ENCODE measurements around the gene WDFY2.

WDFY2 gene

DNA sequence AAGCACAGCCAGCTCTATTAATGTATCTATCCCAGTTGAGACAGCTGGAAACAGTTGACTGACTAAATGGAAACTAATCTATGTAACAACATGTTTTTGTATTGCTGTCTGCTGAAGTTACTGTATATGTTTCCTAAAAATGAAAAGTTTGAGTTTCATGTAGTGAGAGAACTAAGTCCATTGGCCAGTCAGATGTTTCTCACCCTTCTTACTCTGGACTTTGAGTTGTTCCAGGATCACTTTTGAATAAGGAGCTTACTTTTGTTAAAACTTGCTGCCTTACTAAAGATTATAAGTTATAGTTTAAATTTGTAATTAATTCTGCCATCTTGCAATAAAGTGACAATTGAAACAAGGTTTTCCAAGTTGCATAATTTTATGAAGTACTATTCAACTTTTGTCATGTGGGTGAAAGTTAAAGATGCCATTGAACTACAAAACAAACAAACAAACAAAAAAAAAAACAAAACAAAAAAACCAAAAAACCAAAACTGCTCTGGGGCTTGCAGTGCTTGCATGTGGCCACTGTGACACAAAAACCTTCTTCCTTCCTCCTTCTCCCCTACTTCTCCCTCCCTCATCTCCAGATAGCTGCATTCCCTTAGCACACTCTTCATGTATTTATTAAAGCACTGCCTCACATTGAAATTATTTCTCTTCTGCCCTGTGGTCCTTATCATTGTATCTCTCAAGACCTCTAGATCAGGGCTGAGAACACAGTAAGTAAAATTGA, 15.3 kb downstream of the WDFY2 start:
- no peak for DNase-seq

DNA sequence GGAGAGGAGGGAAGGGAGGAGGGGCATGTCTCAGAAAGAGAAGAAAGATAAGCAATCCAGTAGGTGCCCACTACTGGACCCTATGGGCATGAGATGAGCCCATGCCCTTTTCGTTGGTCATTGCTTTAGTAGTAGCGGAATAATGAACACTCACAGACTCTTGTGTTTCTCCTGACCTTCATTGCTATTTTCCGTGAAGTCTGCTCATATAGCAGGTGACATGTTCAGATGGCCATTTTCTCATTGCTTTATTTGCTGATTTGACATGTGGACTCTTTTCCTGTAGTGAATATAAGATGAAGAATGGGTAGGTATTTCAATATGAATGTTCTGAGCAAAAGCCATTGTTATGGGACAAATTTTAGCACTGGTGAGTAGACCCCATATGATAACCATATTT, 16.4 kb downstream of the WDFY2 start:
- no peak for DNase-seq

DNA sequence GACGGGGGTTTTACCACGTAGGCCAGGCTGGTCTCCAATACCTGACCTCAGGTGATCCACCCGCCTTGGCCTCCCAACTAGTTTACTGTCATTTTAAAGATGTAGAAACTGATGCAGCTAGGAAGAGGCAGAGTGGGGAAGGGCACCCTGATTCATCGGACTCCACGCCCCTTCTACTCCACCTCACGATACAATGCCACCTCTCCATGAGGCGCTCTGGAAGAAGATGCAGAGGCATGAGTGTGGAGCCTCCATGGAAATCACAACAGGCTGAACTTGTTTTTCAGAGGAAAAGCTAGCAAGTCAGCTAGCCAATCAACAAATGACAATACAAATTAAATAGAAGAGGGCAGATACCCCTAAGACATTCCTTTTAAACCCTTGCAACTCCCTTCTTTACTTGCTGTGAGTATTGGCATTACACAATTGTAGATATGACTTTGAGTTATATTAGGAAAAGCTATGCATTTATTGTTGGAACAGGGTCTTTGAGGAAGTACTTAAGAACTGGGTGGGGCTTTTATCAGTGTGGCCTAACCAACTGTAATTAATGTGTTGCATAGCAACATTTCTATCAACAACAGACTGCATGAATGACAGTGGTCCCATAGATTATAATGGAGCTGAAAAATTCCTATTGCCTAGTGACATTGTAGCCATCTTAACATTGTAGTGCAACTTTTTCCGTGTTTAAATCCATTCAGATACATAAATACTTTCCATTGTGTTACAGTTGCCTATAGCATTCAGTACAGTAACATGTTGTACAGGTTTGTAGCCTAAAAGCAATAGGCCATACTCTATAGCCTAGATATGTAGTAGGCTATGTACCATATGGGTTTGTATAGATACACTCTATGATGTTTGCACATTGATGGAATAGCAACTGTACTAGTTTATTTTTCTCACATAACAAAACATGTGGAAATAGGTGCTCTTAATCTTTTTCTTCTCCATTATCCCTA, 17.6 kb downstream of the WDFY2 start:
- no peak for DNase-seq

DNA sequence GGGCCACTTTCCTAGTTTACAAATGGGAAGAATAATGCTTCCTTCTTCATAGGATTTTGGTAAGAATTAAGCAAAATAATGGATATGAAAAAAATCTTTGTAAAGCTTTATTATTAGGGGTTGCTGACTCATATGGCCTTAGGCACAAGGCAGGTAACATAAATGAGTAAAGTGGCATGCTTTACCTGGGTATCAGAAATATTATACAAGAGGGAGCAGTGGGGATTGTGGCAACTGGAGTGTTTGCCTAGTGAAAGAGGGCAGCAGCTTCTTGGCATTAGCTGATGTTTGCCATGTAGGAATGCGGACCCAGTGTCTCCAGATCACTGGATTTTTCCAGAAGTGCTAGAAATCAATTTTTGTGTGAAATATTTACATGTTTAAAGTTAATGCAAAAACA, 19.5 kb downstream of the WDFY2 start:
- DNase-seq = no peak

DNA sequence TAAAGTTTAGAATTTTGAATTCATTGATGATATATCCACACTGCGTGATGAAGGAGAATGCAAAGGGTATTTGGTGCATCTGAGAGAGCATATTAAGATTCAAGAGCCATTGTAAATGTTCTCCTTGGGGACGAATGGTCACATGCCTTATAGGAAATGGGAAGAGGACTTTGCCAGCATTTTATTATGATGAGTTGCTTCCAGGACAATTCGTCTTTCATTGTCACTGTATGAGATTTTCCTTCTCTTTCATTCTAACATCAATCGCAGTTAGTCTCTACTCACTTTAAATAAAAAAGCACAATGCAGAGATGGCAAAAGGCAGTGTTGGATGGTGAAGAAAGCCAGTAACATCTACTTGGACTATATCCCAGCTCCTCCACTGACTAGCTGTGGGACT, 21.4 kb downstream of the WDFY2 start:
- DNase-seq = no peak

DNA sequence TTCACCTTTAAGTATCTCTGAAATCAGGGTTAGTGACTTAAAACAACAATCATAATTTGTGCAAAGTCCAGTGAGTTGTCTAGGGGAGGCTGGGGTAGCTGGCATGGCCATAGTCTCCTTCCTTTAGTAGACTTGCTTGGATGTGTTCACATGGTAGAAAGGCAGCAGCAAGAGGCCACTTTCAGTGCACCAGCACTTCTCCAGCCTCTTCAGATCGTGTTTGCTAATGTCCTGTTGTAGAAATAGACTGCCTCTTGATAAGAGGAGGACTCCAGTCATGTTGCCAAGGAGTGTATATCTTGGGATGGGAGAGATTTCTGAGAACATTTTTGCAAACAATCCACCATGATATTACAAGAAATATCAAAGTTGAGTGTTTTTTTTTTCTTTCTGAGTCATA, 22.9 kb downstream of the WDFY2 start:
- no peak for DNase-seq

DNA sequence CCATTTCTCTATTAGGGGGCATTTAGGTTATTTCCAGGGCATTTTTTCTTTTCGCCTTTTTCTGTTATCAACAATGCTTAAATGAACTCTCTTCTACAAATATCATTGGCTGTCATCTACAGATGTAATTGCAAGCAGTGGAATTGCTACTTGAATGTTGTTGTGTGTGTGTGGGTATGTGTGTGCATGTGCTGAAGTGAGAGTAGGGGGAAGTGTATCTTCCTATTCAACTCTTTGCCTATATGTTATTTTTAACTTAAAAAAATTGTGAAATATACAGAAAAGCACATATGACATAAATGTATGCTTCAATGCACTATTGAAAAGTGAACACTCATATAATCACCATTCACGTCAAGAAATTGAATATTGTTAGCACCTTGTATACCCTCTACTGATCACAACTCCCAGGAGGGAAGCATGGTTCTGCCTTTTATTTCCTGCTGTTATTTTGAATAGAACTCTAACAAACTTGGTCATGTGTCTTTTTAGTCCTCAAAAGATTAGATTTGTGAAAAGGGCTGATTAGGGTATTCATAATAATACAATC, 24.7 kb downstream of the WDFY2 start:
- DNase-seq = no peak

DNA sequence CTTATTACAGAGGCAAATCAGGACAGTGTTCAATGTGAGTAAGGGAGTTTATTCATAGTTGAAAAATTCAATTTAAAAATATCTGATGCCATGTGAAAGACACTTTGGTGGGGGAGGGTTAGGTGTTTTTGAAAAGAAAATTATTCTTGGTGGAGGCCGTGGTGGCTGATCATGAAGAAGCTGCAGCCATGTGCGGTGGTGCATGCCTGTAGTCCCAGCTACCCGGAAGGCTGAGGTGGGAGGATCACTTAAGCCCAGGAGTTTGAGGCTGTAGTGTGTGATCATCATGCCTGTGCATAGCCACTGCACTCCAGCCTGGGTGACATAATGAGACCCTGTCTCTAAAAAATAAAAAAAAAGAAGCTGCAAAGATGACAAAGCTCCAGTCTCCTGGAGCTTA, 28.6 kb downstream of the WDFY2 start:
- DNase-seq = no peak

DNA sequence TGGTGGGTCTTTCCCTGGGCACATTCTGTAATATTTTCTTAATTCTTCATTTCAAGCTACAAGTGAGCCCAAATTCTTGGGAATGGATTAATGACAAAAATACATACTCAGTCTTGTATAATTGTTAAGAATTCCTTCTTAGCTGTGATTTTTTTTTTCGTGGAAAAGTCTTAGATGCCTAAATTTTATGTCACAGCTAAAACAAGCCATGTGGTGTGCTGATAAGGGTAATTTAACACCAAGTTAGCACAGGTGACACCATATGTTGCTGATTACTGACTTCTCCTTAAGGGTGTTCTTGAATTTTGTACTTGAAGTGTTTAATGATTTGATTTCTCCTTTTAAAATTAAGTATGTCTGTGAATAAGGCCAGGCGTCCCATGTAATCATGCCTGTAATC, 29.3 kb downstream of the WDFY2 start:
- DNase-seq = no peak

DNA sequence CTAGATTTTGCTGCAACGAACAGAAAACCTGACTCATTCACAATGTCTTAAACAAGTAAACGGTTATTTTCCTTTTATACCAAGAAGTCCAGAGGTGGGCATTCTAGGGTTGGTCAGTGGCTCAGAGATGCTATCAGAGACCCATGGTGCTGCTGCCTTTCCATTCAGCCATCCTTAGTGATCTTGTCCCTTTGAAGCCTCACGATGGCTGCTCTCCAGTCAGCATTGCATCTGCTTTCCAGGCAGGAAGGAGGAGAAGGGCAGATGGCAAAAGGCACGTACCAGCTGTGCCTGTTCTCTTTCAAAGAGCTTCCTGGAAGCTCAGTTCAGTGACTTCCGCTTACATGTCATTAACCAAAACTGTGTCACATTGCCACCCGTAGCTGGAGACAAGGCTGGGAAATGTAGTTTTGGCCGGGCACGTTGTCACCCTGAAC, 30.1 kb downstream of the WDFY2 start:
- peak in 36 of 58 donors; percentile 13 to 73 (median 36) for DNase-seq

DNA sequence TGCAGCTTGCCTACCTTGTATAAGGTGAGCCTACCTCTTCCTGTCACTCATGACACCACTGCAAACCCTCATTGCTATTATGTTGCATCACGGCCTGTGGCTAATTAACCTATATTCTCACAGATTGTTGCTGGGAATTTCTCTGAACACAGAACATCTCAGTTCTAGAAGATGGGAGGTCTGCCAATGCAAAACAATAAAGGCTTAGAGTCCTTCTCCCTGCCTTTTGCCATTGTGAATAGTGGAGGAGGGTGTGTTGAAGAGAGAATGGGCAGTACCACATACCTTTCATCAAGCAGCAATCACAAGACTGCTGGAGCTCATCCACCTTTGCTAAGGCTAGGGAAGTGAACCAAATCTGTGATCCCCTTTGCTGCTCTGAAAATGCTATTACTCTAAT, 34.4 kb downstream of the WDFY2 start:
- DNase-seq = peak in 27 of 58 donors; percentile 11 to 91 (median 44)

DNA sequence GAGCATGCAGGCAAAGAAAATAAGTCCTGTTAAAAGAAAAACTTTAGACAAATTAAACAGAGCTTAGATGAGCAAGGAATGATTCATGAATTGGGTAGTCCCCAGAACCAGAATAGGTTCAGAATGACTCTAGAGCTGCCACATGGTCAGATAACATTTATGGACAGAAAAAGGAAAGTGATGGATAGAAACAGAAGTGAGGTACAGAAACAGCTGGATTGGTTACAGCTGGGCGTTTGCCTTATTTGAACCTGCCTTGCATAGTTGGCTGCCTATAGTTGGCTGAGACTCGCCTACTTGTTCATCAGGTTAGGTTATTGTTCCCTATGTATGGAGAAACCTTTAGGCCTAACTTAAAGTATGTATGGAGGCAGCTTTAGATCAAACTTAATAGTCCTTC, 35.4 kb downstream of the WDFY2 start:
- DNase-seq = no peak

DNA sequence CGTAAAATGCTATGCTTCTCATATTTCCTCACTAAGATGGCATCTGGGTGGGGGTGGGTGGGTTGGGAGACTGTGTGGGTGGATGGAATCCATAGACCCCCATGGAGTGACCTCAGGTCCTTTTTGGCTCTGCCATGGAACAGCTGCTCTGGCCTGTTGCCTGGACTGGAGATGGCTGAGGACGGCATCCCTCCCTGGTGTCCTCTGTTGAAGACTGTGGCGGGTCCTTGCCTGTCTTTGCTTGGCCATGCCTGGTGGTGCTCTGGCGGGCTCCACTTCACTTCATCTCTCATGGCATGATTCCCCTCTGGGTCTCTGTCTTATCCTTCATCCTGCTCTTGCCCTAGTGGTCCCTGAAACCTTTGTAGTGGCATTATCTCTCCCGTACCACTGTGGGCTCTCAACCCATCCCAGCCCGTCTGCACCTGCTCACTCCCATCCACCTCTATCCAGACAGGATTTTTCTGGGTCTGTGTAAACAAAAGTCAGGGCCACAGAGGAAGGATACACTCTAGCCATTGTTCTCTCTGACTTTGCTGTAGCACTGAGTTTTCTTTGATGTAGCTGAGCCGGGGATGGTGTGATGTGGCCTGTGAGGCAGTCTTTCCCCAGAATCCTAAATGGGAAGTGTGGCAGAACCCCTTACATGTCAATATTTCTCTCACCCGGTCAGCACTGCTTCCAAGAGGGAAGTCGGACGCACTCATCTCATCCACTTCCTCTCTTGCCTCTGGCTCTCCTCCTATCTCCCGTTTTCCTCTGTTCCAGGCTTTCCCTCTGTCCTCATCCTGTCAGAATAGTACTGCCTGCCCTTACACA, 36.1 kb downstream of the WDFY2 start:
- peak in 20 of 58 donors; percentile 4 to 57 (median 32) for DNase-seq

DNA sequence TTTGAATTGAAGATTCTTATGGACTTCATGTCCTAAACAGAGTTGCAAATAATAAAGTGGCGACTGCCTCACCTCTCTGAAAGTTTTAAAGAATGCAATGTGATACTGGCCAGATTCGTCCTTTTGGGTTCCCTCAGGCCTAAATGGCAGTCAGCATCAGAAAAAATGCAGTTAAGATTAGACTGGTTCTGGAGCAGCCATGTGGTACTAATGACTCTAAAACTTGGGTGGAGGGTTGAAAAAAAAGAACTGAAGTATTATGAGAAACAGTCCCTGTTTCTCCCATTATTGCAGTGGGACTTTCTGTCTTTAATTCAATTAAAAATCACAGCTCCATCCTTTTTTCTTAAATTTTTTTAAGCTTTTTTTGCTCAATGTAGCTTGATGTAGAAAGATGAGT, 37.3 kb downstream of the WDFY2 start:
- DNase-seq = no peak

DNA sequence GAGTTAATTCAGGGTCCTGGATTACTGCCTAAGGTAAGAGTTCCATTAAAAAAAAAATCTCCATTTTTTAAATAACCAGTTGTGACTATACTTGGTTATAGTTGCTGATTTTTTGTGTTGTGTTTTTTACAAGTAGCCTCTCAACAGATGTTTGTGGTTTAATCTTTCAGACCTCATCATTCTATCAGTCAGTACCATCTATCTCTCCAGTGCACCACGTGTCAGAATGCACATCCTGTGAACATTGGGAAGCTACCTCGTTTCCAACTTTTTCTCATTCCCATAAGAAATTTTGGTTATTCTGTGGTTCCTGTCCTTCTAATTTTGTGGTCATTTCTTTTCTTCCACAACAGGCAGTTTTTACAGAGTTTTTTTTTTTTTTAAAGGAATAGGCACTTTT, 39.2 kb downstream of the WDFY2 start:
- DNase-seq = no peak

DNA sequence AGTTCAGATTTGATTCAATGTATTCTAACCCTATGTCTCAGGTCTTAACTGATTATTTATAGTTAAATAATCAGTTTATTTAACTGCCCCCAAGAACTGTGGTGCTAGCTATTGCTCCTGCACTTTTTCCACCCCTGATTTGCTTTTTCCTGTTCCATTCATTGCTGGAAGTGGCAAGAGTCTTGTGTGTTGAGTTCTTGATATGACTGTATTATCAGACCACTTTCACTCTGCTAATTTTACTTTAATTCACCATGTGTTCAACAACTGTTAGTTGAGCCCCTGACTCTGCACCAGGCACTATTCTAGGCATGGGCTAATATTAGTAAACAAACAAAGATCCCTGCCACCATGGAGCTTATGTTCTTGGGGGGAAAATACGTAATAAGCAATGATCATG, 39.9 kb downstream of the WDFY2 start:
- DNase-seq = no peak

DNA sequence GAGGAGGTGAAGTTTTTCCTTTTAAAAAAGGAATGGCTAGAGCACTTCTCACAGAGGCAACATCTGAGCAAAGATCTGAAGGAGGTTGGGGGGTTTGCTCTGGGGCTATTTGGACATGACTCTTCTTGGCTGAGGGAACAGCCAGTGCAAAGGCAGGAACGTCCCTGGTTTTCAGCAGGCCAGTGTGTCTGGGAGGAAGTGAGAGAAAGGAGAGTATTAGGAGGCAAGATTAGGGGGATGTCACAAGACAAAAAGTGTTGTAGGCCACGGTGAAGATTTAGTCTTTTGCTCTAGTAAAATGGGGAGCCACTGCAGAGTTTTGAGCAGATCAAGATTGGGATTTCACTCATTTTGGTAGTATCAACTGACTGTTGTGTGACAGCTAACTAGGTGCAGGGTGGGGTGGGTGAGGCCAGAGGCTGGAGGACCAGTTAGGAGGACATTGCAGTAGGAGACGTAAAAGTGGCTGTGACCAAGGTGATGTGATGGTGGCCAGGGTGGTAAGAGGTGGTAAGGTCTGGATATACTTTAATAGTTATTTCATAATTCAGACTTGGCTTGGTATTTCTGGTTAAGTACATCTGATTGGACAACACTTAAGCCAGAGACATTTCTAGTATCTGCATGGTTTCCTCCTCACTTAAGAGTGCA, 40.6 kb downstream of the WDFY2 start:
- no peak for DNase-seq

DNA sequence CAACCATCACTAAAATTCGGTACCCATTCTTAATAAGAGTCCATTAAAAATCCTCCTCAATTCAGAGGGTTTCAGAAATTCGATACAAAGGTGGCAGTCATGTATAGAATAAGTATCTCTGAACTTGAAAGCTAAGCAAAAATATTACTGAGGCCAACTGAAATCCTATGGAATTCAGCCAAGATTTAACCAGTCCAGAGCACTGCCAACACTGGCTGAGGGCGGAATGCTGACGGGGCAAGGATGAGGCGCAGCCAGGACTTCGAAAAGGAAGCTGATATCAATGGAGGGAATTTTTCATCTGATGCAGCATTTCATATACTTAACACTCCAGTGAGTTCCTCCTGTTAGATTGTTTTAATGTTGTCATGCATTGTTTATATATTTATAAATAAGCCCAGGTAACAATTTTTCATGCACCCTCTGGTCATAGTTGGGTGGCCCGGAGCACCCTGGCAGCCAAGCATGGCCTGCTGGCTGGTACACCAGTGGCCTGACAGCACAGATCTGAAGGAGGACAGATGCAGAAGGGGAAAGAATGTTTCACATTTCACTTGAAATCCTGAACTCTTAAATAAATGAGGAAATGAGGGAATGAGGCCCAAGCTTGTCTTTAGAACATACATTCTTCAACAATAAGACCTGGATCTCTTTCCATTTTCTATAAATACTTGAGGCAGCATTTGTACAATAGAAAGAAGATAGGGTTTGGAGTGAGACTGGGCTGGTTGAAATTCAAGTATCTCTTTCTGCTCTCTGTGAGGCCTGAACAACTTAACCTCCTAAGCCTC, 41.5 kb downstream of the WDFY2 start:
- DNase-seq = peak in 6 of 58 donors; percentile 12 to 48 (median 28)

DNA sequence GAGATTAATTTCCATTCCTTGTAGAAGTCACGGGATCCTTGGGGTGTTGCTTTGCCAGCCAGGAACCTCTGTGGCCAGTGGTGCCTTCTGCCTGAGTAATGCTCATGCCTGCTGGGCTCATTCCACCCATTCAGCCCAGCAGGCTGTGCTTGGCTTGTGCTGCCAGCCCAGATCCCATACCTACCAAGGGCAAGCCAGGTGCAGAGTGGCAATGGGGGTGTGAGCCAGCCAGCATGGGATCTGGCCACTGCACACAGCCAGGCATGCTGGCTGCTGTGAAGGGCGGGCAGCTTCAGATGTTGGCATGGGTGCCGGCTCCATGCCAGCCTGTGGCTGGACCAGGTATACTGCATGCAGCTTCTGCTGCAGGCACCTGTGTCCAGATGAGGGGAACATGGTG, 42.5 kb downstream of the WDFY2 start:
- DNase-seq = peak in 3 of 58 donors; percentile 12 to 25 (median 17)
